ENCODE data around the gene AMBP.

- TF ChIP-seq CTCF (IDR thresholded peaks at IDR 0.05; ENCODE audit: low read depth, low read length, poor library complexity, severe bottlenecking) (peak; percentile 30), EZH2phosphoT487 (IDR thresholded peaks at IDR 0.05; ENCODE audit: borderline replicate concordance, low read length) (no peak)
Observed at GRCh38 chr9:114096041-114096511, 18.0 kb upstream of the AMBP start.

All from DOHH2 (cell line).